K562 (cell line): ENCODE measurements around the gene SYN1. TPM values are rescaled to one million over a fixed set of nuclear protein-coding genes. Genes with fewer than 3 reads are reported as not detected.

Experiments used
- ARHGAP35 ChIP-seq: fragments of 450-650 bp; IDR thresholded peaks from 2 replicates; pipeline ENCODE4 v1.6.1; 2018; ENCODE audit not compliant: partially characterized antibody
- HMGXB4 ChIP-seq: sonication (generic); formaldehyde crosslinking; IDR thresholded peaks from 2 replicates; pipeline ENCODE4 v1.8.1; 2023; ENCODE audit warnings: mild to moderate bottlenecking, missing genetic modification reagents
- MAX ChIP-seq: sonication (generic); formaldehyde crosslinking; IDR thresholded peaks from 2 replicates; pipeline ENCODE4 v1.9.0; 2022; ENCODE audit warnings: mild to moderate bottlenecking, missing genetic modification reagents
- NCOA1 ChIP-seq: fragments of 450-650 bp; IDR thresholded peaks from 2 replicates; pipeline ENCODE4 v1.6.1; 2016; ENCODE audit warnings: low read depth
- PCBP2 ChIP-seq: fragments of 200-400 bp; formaldehyde crosslinking; IDR thresholded peaks from 2 replicates; pipeline ENCODE4 v1.6.1; 2018; ENCODE audit warnings: low read length, low read depth, mild to moderate bottlenecking, moderate library complexity; ENCODE audit not compliant: poor library complexity, severe bottlenecking
- PHF21A ChIP-seq: fragments of 450-650 bp; IDR thresholded peaks from 2 replicates; pipeline ENCODE4 v1.6.1; 2017; ENCODE audit warnings: low read depth, borderline replicate concordance
- PTBP1 ChIP-seq: fragments of 200-400 bp; formaldehyde crosslinking; IDR thresholded peaks from 2 replicates; pipeline ENCODE4 v1.6.1; 2017; ENCODE audit warnings: low read depth, low read length
- SIRT6 ChIP-seq: IDR thresholded peaks from one replicate; pipeline ENCODE4 v1.6.1; 2012; ENCODE audit warnings: low read depth, mild to moderate bottlenecking, control low read depth, inconsistent platforms, low read length, moderate library complexity
- SREBF1 ChIP-seq: fragments of 150-350 bp; IDR thresholded peaks from 2 replicates; pipeline ENCODE4 v1.6.1; 2014; ENCODE audit warnings: antibody characterized with exemption, low read depth, low read length, borderline replicate concordance
- TEAD1 ChIP-seq, 2 experiments: fragments of 450-650 bp in 1 of 2; sonication (generic) in 1 of 2; formaldehyde crosslinking; IDR thresholded peaks; 2 replicates each; pipeline versions ENCODE4 v1.4.0 to v1.8.0; 2020 to 2022; ENCODE audit warnings: mild to moderate bottlenecking in 2 of 2, missing genetic modification reagents in 1 of 2
- TGIF2 ChIP-seq: sonication (generic); formaldehyde crosslinking; IDR thresholded peaks from 2 replicates; pipeline ENCODE4 v1.8.1; 2022; ENCODE audit warnings: mild to moderate bottlenecking, missing genetic modification reagents, moderate library complexity
- ZNF316 ChIP-seq: fragments of 450-650 bp; IDR thresholded peaks from 2 replicates; pipeline ENCODE4 v1.6.1; 2016
- ZNF384 ChIP-seq: IDR thresholded peaks from 2 replicates; pipeline ENCODE4 v1.6.1; 2012; ENCODE audit warnings: low read depth, low read length, improper control_type of control experiment
- ZNF436 ChIP-seq: fragments of 250-450, 450-650 bp; sonication (Bioruptor Pico); formaldehyde crosslinking; IDR thresholded peaks from 2 replicates; pipeline ENCODE4 v1.7.0; 2020; ENCODE audit warnings: mild to moderate bottlenecking
- polyA plus RNA-seq, 8 experiments: library from polyadenylated mRNA; depleted of rRNA in 4 of 8; stranded (reverse) in 5 of 8; unstranded in 3 of 8; fragments of >200 nt; fragmentation: Nextera tagmentation in 2 of 8; fragmentation: Illumina TruSeq in 1 of 8; extraction: Ambion mirVana in 2 of 8; extraction: Trizol in 1 of 8; gene quantifications; 2 replicates each; pipeline versions ENCODE4 v1.2.1 to v1.2.3, GENCODE V29; 2011 to 2014; ENCODE audit warnings: inconsistent platforms in 1 of 8, missing spikeins in 1 of 8
- total RNA-seq, 7 experiments: library from RNA; depleted of rRNA in 6 of 7; stranded (reverse); fragments of >200 nt in 6 of 7; fragmentation: Illumina TruSeq in 2 of 7; extraction: Trizol in 2 of 7; gene quantifications; 2 replicates each; pipeline versions ENCODE4 v1.2.1 to v1.2.3, GENCODE V29; 2011 to 2021; ENCODE audit warnings: low replicate concordance in 1 of 7
- TF ChIP-seq, protein P1 (sequence below): fragments of 250-450 bp; sonication (Bioruptor Pico); IDR thresholded peaks from 2 replicates; pipeline ENCODE4 v1.5.0; 2021; ENCODE audit warnings: mild to moderate bottlenecking, borderline replicate concordance
- TF ChIP-seq, protein P2 (sequence below): fragments of 250-450 bp; sonication (Bioruptor Pico); IDR thresholded peaks from 2 replicates; pipeline ENCODE4 v1.8.0; 2022; ENCODE audit warnings: moderate library complexity, mild to moderate bottlenecking, inconsistent platforms
- TF ChIP-seq, protein P3 (sequence below): IDR thresholded peaks from 3 replicates; pipeline ENCODE4 v1.6.1; 2011; ENCODE audit warnings: borderline replicate concordance, mild to moderate bottlenecking; ENCODE audit not compliant: insufficient read length, insufficient read depth
- TF ChIP-seq, protein P4 (sequence below): fragments of 450-650 bp; IDR thresholded peaks from one replicate; pipeline ENCODE4 v1.6.1; 2018; ENCODE audit warnings: mild to moderate bottlenecking, moderate library complexity; ENCODE audit not compliant: partially characterized antibody

SYN1 gene
- total and polyA plus RNA-seq, 9 of the 15 experiments (the other 6 are each of a cell fraction or from before 2014, with no cell fraction given): 0.01 to 0.28 (median 0.18) TPM; not detected in 2

- TF ChIP-seq, protein P1, sequence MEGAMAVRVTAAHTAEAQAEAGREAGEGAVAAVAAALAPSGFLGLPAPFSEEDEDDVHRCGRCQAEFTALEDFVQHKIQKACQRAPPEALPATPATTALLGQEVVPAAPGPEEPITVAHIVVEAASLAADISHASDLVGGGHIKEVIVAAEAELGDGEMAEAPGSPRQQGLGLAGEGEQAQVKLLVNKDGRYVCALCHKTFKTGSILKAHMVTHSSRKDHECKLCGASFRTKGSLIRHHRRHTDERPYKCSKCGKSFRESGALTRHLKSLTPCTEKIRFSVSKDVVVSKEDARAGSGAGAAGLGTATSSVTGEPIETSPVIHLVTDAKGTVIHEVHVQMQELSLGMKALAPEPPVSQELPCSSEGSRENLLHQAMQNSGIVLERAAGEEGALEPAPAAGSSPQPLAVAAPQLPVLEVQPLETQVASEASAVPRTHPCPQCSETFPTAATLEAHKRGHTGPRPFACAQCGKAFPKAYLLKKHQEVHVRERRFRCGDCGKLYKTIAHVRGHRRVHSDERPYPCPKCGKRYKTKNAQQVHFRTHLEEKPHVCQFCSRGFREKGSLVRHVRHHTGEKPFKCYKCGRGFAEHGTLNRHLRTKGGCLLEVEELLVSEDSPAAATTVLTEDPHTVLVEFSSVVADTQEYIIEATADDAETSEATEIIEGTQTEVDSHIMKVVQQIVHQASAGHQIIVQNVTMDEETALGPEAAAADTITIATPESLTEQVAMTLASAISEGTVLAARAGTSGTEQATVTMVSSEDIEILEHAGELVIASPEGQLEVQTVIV: no peak
- no peak for TF ChIP-seq PCBP2
- no peak for TF ChIP-seq SIRT6
- TF ChIP-seq ZNF316: no peak
- TF ChIP-seq, protein P2, sequence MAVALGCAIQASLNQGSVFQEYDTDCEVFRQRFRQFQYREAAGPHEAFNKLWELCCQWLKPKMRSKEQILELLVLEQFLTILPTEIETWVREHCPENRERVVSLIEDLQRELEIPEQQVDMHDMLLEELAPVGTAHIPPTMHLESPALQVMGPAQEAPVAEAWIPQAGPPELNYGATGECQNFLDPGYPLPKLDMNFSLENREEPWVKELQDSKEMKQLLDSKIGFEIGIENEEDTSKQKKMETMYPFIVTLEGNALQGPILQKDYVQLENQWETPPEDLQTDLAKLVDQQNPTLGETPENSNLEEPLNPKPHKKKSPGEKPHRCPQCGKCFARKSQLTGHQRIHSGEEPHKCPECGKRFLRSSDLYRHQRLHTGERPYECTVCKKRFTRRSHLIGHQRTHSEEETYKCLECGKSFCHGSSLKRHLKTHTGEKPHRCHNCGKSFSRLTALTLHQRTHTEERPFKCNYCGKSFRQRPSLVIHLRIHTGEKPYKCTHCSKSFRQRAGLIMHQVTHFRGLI (CRISPR knock-in tag): no peak
- TF ChIP-seq TEAD1 (CRISPR knock-in tag; IDR thresholded peaks at IDR 0.05): peak in 1 of 2 experiments; percentile 69; a peak in 1 of 4 replicates
- TF ChIP-seq MAX (CRISPR knock-in tag): peak; percentile 41; the same call in 1 of the 2 replicates
- TF ChIP-seq, protein P3, sequence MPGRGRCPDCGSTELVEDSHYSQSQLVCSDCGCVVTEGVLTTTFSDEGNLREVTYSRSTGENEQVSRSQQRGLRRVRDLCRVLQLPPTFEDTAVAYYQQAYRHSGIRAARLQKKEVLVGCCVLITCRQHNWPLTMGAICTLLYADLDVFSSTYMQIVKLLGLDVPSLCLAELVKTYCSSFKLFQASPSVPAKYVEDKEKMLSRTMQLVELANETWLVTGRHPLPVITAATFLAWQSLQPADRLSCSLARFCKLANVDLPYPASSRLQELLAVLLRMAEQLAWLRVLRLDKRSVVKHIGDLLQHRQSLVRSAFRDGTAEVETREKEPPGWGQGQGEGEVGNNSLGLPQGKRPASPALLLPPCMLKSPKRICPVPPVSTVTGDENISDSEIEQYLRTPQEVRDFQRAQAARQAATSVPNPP: no peak
- no peak for TF ChIP-seq SREBF1
- TF ChIP-seq ZNF384: no peak
- TF ChIP-seq NCOA1: 0 out of 2 replicates have a peak, but pooled peaks have one; percentile 29
- TF ChIP-seq PHF21A: no peak; the same call in 1 of the 2 replicates
- TF ChIP-seq TGIF2 (CRISPR knock-in tag): no peak
- TF ChIP-seq ARHGAP35: no peak
- no peak for TF ChIP-seq ZNF436 (CRISPR knock-in tag)
- TF ChIP-seq, protein P4, sequence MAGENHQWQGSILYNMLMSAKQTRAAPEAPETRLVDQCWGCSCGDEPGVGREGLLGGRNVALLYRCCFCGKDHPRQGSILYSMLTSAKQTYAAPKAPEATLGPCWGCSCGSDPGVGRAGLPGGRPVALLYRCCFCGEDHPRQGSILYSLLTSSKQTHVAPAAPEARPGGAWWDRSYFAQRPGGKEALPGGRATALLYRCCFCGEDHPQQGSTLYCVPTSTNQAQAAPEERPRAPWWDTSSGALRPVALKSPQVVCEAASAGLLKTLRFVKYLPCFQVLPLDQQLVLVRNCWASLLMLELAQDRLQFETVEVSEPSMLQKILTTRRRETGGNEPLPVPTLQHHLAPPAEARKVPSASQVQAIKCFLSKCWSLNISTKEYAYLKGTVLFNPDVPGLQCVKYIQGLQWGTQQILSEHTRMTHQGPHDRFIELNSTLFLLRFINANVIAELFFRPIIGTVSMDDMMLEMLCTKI: no peak
- no peak for TF ChIP-seq HMGXB4 (CRISPR knock-in tag)
- TF ChIP-seq PTBP1: no peak
Measured at GRCh38 chrX:47650164-47651042, 30.7 kb upstream of the SYN1 start, which contains the start of gene ELK1 (continued).
